ENCODE data around the gene MAS1. TPM values are rescaled to one million over a fixed set of nuclear protein-coding genes. Genes with fewer than 3 reads are reported as not detected.

MAS1 gene
- polyA plus RNA-seq, 1 donor (not counting 4 experiments of a cell fraction or from before 2014, with no cell fraction given), result not detected

GRCh38 chr6:159904497-159904911 lies 13.7 kb downstream of the MAS1 start:
- no peak overlapping the region for H2AFZ ChIP-seq (ENCODE audit: control insufficient read depth, low read length)
- TF ChIP-seq EZH2 (IDR thresholded peaks at IDR 0.05; ENCODE audit: low read length), result no peak
- TF ChIP-seq, protein P1, sequence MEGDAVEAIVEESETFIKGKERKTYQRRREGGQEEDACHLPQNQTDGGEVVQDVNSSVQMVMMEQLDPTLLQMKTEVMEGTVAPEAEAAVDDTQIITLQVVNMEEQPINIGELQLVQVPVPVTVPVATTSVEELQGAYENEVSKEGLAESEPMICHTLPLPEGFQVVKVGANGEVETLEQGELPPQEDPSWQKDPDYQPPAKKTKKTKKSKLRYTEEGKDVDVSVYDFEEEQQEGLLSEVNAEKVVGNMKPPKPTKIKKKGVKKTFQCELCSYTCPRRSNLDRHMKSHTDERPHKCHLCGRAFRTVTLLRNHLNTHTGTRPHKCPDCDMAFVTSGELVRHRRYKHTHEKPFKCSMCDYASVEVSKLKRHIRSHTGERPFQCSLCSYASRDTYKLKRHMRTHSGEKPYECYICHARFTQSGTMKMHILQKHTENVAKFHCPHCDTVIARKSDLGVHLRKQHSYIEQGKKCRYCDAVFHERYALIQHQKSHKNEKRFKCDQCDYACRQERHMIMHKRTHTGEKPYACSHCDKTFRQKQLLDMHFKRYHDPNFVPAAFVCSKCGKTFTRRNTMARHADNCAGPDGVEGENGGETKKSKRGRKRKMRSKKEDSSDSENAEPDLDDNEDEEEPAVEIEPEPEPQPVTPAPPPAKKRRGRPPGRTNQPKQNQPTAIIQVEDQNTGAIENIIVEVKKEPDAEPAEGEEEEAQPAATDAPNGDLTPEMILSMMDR (optimal IDR thresholded peaks at IDR 0.05 in 1 of 3, IDR thresholded peaks at IDR 0.05 in 1 of 3, conservative IDR thresholded peaks at IDR 0.05 in 1 of 3; ENCODE audit: extremely low read depth in 1 of 3, insufficient read depth in 2 of 3, low read length in 3 of 3), result no peak
- DNase-seq (ENCODE audit: low read depth, low spot score) (no peak), FAIRE-seq (no peak)
- no peak overlapping the region for H3K4me3 ChIP-seq (ENCODE audit: control insufficient read depth in 2 of 3, extremely low read depth in 1 of 3, insufficient read depth in 2 of 3, low read depth in 1 of 3, low read length in 3 of 3)
- H3K4me2 ChIP-seq (ENCODE audit: control insufficient read depth, extremely low read depth, insufficient read depth, low read depth, low read length), result no peak overlapping the region
- H3K4me1 ChIP-seq (ENCODE audit: control insufficient read depth, extremely low read depth, insufficient read depth, low read length), result peaks cover 4% of the 10 kb centered on the region
- dilution Hi-C loops (cut with MboI; ENCODE audit: extremely low pct_ligation_motif_present, low sequenced_read_pairs), result no loop called here
- no peak overlapping the region for H3K27ac ChIP-seq (ENCODE audit: control insufficient read depth, insufficient read depth, low read length)
- no peaks in the 10 kb centered on the region for H3K9me1 ChIP-seq (ENCODE audit: control insufficient read depth, extremely low read depth, insufficient read depth, low read length)
- no peaks in the 10 kb centered on the region for H3K79me2 ChIP-seq (ENCODE audit: control insufficient read depth, insufficient read depth, low read length)
- H3K36me3 ChIP-seq (ENCODE audit: control insufficient read depth in 2 of 2, extremely low read depth in 1 of 2, insufficient read depth in 2 of 2, low read length in 2 of 2), result no peaks in the 10 kb centered on the region
- H3K27me3 ChIP-seq (ENCODE audit: control insufficient read depth, extremely low read depth, insufficient read depth, low read length), result peaks cover 16% of the 10 kb centered on the region
- H3K9me3 ChIP-seq (ENCODE audit: control insufficient read depth, low read depth, low read length), result no peaks in the 10 kb centered on the region
- H3K9ac ChIP-seq (ENCODE audit: control insufficient read depth, extremely low read depth, insufficient read depth, low read length), result no peak overlapping the region
- H4K20me1 ChIP-seq (ENCODE audit: control insufficient read depth, extremely low read depth, insufficient read depth, low read length), result no peaks in the 10 kb centered on the region

- Histone ChIP-seq H3K27ac (ENCODE audit: control insufficient read depth, insufficient read depth, low read length) (no peak overlapping the region), H3K36me3 (ENCODE audit: control insufficient read depth in 2 of 2, extremely low read depth in 1 of 2, insufficient read depth in 2 of 2, low read length in 2 of 2) (no peaks in the 10 kb centered on the region), H3K4me3 (ENCODE audit: control insufficient read depth in 2 of 3, extremely low read depth in 1 of 3, insufficient read depth in 2 of 3, low read depth in 1 of 3, low read length in 3 of 3) (no peak overlapping the region), H3K9ac (ENCODE audit: control insufficient read depth, extremely low read depth, insufficient read depth, low read length) (no peak overlapping the region), H3K27me3 (ENCODE audit: control insufficient read depth, extremely low read depth, insufficient read depth, low read length) (peaks cover 22% of the 10 kb centered on the region), H3K79me2 (ENCODE audit: control insufficient read depth, insufficient read depth, low read length) (no peaks in the 10 kb centered on the region), H2AFZ (ENCODE audit: control insufficient read depth, low read length) (no peak overlapping the region), H4K20me1 (ENCODE audit: control insufficient read depth, extremely low read depth, insufficient read depth, low read length) (no peaks in the 10 kb centered on the region), H3K4me1 (ENCODE audit: control insufficient read depth, extremely low read depth, insufficient read depth, low read length) (no peaks in the 10 kb centered on the region), H3K9me3 (ENCODE audit: control insufficient read depth, low read depth, low read length) (no peaks in the 10 kb centered on the region), H3K4me2 (ENCODE audit: control insufficient read depth, extremely low read depth, insufficient read depth, low read depth, low read length) (no peak overlapping the region), H3K9me1 (ENCODE audit: control insufficient read depth, extremely low read depth, insufficient read depth, low read length) (no peaks in the 10 kb centered on the region)
- FAIRE-seq, result no peak
- TF ChIP-seq, protein P1 (optimal IDR thresholded peaks at IDR 0.05 in 1 of 3, IDR thresholded peaks at IDR 0.05 in 1 of 3, conservative IDR thresholded peaks at IDR 0.05 in 1 of 3; ENCODE audit: extremely low read depth in 1 of 3, insufficient read depth in 2 of 3, low read length in 3 of 3), result no peak
- no peak for TF ChIP-seq EZH2 (IDR thresholded peaks at IDR 0.05; ENCODE audit: low read length)
- no peak for DNase-seq (ENCODE audit: low read depth, low spot score)
- dilution Hi-C loops (cut with MboI; ENCODE audit: extremely low pct_ligation_motif_present, low sequenced_read_pairs), result no loop called here
Observed at GRCh38 chr6:159906400-159906799, 15.6 kb downstream of the MAS1 start.
